ENCODE data around the gene ATP12A. TPM values are rescaled to one million over a fixed set of nuclear protein-coding genes. Genes with fewer than 3 reads are reported as not detected.

The ATP12A gene
- polyA plus RNA-seq, 2 of the 4 experiments (the other 2 are of a cell fraction): not detected

DNA sequence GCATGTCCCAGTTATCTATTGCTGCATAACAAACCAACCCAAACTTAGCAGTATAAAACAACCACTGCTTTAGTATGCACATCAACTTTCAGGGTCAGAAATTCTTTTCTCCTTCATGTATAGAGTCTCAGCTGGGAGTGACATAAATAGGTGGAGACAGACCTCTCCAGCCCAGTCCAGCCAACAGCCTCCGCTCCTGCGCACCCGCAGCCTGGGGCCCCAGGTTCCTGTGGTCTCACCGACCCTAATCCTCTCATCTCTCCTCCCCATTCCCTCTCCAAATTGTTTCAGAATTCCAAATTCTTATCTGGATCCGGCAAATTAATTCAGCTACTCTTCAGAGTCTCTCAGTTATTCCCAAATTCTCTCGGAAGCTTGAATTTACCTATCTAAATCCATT lies 522 bp upstream of the ATP12A start:
- Histone ChIP-seq H3K9me3 (no peaks in the 10 kb centered on the region), H3K4me1 (no peaks in the 10 kb centered on the region), H3K27ac (no peak overlapping the region), H3K4me3 (no peak overlapping the region), H3K4me2 (peak overlapping the region; percentile 86)
- 73% methylated on average over 6 of the region's 6 CpGs for WGBS (ENCODE audit: missing lambda C conversion rate)
- TF ChIP-seq, protein P1, sequence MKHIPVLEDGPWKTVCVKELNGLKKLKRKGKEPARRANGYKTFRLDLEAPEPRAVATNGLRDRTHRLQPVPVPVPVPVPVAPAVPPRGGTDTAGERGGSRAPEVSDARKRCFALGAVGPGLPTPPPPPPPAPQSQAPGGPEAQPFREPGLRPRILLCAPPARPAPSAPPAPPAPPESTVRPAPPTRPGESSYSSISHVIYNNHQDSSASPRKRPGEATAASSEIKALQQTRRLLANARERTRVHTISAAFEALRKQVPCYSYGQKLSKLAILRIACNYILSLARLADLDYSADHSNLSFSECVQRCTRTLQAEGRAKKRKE (CRISPR knock-in tag; IDR thresholded peaks at IDR 0.05; ENCODE audit: low read depth): no peak
- POLR2A ChIA-PET: no interaction called here
- DNase-seq (ENCODE audit: low read depth in 1 of 2, low spot score in 1 of 2) (no peak), FAIRE-seq (no peak), ATAC-seq (no peak)
- CTCF ChIA-PET: interaction anchor here (0.8 kb wide), 1 partner anchor 12 kb away, joined by 3 read pairs; no protein-coding TSS in a partner anchor

DNA sequence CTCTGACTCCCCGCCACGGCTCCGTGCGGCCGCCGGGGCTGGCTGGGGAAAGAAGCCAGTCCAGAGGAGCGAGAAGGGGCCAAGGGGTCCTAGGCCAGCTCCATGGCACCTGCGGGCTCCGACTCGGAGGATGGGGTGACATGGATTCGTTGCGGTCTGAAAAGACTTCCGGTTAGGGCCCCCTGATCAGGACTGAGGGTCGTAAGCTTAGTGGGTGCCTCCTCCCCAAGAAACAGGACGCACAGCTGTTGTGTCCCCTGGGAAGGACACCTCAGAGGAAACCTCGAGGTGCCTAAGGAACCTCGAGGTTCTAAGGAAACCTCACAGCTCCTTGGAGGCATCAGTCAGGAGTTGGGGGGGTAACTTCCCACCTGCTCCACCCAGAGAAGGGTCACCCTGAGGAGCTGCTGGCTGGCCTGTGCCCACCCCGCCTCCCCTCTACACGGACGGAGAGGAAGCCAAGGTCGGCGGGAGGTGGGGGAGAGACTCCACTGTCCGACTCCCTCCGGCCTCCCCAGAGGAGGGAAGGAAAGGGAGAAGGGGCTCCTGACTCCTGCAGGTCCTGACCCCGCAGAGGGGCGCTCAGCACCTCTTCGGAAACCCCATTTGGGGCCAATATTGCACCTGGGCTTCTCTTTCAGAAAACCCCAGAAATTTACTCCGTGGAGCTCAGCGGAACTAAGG lies 855 bp downstream of the ATP12A start:
- no peaks in the 10 kb centered on the region for H3K9me3 ChIP-seq
- no peak for TF ChIP-seq ZNF302 (CRISPR knock-in tag; IDR thresholded peaks at IDR 0.05)
- TF ChIP-seq SMC3 (IDR thresholded peaks at IDR 0.05): no peak
- TF ChIP-seq JUNB (IDR thresholded peaks at IDR 0.05): no peak
- TF ChIP-seq RFX5 (IDR thresholded peaks at IDR 0.05): no peak
- TF ChIP-seq, protein P2, sequence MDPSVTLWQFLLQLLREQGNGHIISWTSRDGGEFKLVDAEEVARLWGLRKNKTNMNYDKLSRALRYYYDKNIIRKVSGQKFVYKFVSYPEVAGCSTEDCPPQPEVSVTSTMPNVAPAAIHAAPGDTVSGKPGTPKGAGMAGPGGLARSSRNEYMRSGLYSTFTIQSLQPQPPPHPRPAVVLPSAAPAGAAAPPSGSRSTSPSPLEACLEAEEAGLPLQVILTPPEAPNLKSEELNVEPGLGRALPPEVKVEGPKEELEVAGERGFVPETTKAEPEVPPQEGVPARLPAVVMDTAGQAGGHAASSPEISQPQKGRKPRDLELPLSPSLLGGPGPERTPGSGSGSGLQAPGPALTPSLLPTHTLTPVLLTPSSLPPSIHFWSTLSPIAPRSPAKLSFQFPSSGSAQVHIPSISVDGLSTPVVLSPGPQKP (IDR thresholded peaks at IDR 0.05; ENCODE audit: low read depth, low read length): no peak
- no peak overlapping the region for H3K27ac ChIP-seq
- ATAC-seq (no peak; a peak in 1 of 6 replicates), DNase-seq (ENCODE audit: low read depth in 1 of 2, low spot score in 1 of 2) (no peak), FAIRE-seq (no peak)
- CTCF ChIA-PET: no interaction called here
- no peaks in the 10 kb centered on the region for H3K4me1 ChIP-seq
- H3K4me2 ChIP-seq: peak overlapping the region; percentile 86
- POLR2A ChIA-PET: no interaction called here
- WGBS (ENCODE audit: missing lambda C conversion rate): 58% methylated on average over 6 of the region's 29 CpGs
- H3K4me3 ChIP-seq: no peak overlapping the region; the same call in 1 of the 3 replicates

DNA sequence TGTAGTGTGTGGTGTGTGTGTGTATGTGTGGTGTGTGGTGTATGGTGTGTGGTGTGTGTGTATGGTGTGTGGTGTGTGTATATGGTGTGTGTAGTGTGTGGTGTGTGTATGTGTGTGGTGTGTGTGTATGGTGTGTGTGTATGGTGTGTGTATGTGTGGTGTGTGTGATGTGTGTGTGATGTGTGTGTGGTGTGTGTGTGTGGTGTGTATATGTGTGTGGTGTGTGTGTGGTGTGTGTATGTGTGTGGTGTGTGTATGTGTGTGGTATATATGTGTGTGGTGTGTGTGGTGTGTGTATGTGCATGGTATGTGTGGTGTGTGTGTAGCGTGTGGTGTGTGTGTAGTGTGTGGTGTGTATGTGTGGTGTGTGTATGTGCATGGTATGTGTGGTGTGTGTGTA lies 1.7 kb downstream of the ATP12A start:
- Histone ChIP-seq H3K4me1 (no peaks in the 10 kb centered on the region), H3K9me3 (no peaks in the 10 kb centered on the region), H3K4me3 (no peak overlapping the region), H3K27ac (no peak overlapping the region), H3K4me2 (no peak overlapping the region)
- no peak for FAIRE-seq
- ATAC-seq: no peak
- ChIA-PET CTCF (interaction anchor here (1.7 to 1.9 kb wide), 2 partner anchors 12 to 45 kb away, joined by 5 to 10 read pairs; no protein-coding TSS in a partner anchor), POLR2A (no interaction called here)
- TF ChIP-seq MAZ (IDR thresholded peaks at IDR 0.05; ENCODE audit: borderline replicate concordance, low read depth, low read length) (no peak), RFX5 (IDR thresholded peaks at IDR 0.05) (no peak), JUNB (IDR thresholded peaks at IDR 0.05) (no peak), MYC (IDR thresholded peaks at IDR 0.05; ENCODE audit: borderline replicate concordance, low read length) (no peak), EHF (CRISPR knock-in tag; IDR thresholded peaks at IDR 0.05) (no peak), ZNF302 (CRISPR knock-in tag; IDR thresholded peaks at IDR 0.05) (no peak), SREBF2 (IDR thresholded peaks at IDR 0.05) (no peak), RNF2 (IDR thresholded peaks at IDR 0.05; ENCODE audit: borderline replicate concordance, low read depth) (no peak), HEYL (CRISPR knock-in tag; IDR thresholded peaks at IDR 0.05) (no peak), CHD2 (IDR thresholded peaks at IDR 0.05; ENCODE audit: low read length, partially characterized antibody) (no peak), MAFK (IDR thresholded peaks at IDR 0.05; ENCODE audit: partially characterized antibody) (no peak), KDM1A (IDR thresholded peaks at IDR 0.05; ENCODE audit: low read depth) (no peak), HOXB13 (CRISPR knock-in tag; IDR thresholded peaks at IDR 0.05; ENCODE audit: low read depth) (no peak), POLR2A (IDR thresholded peaks at IDR 0.05; ENCODE audit: low read length) (no peak)
- TF ChIP-seq, protein P3, sequence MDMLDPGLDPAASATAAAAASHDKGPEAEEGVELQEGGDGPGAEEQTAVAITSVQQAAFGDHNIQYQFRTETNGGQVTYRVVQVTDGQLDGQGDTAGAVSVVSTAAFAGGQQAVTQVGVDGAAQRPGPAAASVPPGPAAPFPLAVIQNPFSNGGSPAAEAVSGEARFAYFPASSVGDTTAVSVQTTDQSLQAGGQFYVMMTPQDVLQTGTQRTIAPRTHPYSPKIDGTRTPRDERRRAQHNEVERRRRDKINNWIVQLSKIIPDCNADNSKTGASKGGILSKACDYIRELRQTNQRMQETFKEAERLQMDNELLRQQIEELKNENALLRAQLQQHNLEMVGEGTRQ (IDR thresholded peaks at IDR 0.05): no peak
- TF ChIP-seq, protein P4, sequence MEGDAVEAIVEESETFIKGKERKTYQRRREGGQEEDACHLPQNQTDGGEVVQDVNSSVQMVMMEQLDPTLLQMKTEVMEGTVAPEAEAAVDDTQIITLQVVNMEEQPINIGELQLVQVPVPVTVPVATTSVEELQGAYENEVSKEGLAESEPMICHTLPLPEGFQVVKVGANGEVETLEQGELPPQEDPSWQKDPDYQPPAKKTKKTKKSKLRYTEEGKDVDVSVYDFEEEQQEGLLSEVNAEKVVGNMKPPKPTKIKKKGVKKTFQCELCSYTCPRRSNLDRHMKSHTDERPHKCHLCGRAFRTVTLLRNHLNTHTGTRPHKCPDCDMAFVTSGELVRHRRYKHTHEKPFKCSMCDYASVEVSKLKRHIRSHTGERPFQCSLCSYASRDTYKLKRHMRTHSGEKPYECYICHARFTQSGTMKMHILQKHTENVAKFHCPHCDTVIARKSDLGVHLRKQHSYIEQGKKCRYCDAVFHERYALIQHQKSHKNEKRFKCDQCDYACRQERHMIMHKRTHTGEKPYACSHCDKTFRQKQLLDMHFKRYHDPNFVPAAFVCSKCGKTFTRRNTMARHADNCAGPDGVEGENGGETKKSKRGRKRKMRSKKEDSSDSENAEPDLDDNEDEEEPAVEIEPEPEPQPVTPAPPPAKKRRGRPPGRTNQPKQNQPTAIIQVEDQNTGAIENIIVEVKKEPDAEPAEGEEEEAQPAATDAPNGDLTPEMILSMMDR (IDR thresholded peaks at IDR 0.05): no peak
- TF ChIP-seq, protein P5, sequence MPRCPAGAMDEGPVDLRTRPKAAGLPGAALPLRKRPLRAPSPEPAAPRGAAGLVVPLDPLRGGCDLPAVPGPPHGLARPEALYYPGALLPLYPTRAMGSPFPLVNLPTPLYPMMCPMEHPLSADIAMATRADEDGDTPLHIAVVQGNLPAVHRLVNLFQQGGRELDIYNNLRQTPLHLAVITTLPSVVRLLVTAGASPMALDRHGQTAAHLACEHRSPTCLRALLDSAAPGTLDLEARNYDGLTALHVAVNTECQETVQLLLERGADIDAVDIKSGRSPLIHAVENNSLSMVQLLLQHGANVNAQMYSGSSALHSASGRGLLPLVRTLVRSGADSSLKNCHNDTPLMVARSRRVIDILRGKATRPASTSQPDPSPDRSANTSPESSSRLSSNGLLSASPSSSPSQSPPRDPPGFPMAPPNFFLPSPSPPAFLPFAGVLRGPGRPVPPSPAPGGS (IDR thresholded peaks at IDR 0.05): no peak
- TF ChIP-seq, protein P2 (IDR thresholded peaks at IDR 0.05; ENCODE audit: low read depth, low read length): no peak
- DNase-seq (ENCODE audit: low read depth in 1 of 2, low spot score in 1 of 2): no peak
- no CpG with 5 or more reads among the region's 1 CpG for WGBS (ENCODE audit: missing lambda C conversion rate)
